A549 (cell line): Measurements from ENCODE around the gene PLK1. TPM values are rescaled to one million over a fixed set of nuclear protein-coding genes. Genes with fewer than 3 reads are reported as not detected.

Experiments
- ATAC-seq, 2 experiments: fragments of 200-7000 bp in 1 of 2; fragments of >200 bp in 1 of 2; cut with Nextera tagmentation in 1 of 2; cut with Tn5 transposase in 1 of 2; 3 replicates each; pipeline versions ENCODE4 v1.8.0 to v1.9.1; 2018 to 2020; ENCODE audit warnings: mild to moderate bottlenecking in 1 of 2, moderate library complexity in 1 of 2
- CTCF ChIA-PET: fragments of 300-600 bp; sonication (Branson Sonifier 250); formaldehyde crosslinking; extraction: SDS; loops from one replicate; lab custom pipeline; 2021; ENCODE audit warnings: antibody characterized with exemption, inconsistent platforms; lab: Yijun Ruan, JAX
- POLR2A ChIA-PET: fragments of 350-600 bp; formaldehyde crosslinking; extraction: SDS; loops from one replicate; lab custom pipeline; 2021; ENCODE audit warnings: antibody characterized with exemption, inconsistent platforms; lab: Yijun Ruan, JAX
- DNase-seq, 2 experiments: peaks; one replicate each; pipeline versions ENCODE4 v3.0.0 to v3.0.0-alpha.2; 2011 to 2016; ENCODE audit warnings: low read depth in 1 of 2, low spot score in 1 of 2
- FAIRE-seq: peaks from 2 replicates; lab custom pipeline; 2011; peaks lifted over from hg19 to GRCh38; lab: Jason Lieb, UNC
- H3K27ac ChIP-seq, 2 experiments: fragments of >200 bp; sonication (Bioruptor Twin); formaldehyde crosslinking; 3 replicates each; pipeline ENCODE4 v1.5.1; 2016 to 2017
- H3K4me1 ChIP-seq: fragments of >200 bp; sonication (Bioruptor Twin); formaldehyde crosslinking; 3 replicates; pipeline ENCODE4 v1.6.1; 2016
- H3K4me2 ChIP-seq: fragments of >200 bp; sonication (Bioruptor Twin); formaldehyde crosslinking; 3 replicates; pipeline ENCODE4 v1.6.1; 2016
- H3K4me3 ChIP-seq: fragments of >200 bp; sonication (Bioruptor Twin); formaldehyde crosslinking; 3 replicates; pipeline ENCODE4 v1.5.1; 2016
- H3K9me3 ChIP-seq: fragments of >200 bp; sonication (Bioruptor Twin); formaldehyde crosslinking; 3 replicates; pipeline ENCODE4 v1.6.1; 2016
- CBX2 ChIP-seq: fragments of 200-600 bp; sonication (generic); IDR thresholded peaks from 2 replicates; pipeline ENCODE4 v1.6.1; 2016; ENCODE audit warnings: low read depth, mild to moderate bottlenecking, borderline replicate concordance
- EHF ChIP-seq: fragments of 250-450 bp; sonication (Bioruptor Pico); IDR thresholded peaks from 2 replicates; pipeline ENCODE4 v1.5.0; 2020; ENCODE audit warnings: mild to moderate bottlenecking
- ESRRA ChIP-seq: fragments of 150-350 bp; IDR thresholded peaks from 2 replicates; pipeline ENCODE4 v1.6.1; 2014; ENCODE audit warnings: mild to moderate bottlenecking, low read length, borderline replicate concordance
- FOSL2 ChIP-seq, 2 experiments: fragments of 450-650 bp in 1 of 2; fragments of >200 bp in 1 of 2; sonication (Bioruptor Twin) in 1 of 2; formaldehyde crosslinking; IDR thresholded peaks; 2 replicates each; pipeline versions ENCODE4 v1.5.0 to v1.6.1; 2016 to 2020; ENCODE audit warnings: mild to moderate bottlenecking in 1 of 2, moderate library complexity in 1 of 2
- HOXB13 ChIP-seq: fragments of 250-450 bp; sonication (Bioruptor Pico); IDR thresholded peaks from 2 replicates; pipeline ENCODE4 v1.5.0; 2020; ENCODE audit warnings: low read depth, mild to moderate bottlenecking, moderate library complexity
- JUN ChIP-seq, 2 experiments: fragments of >200 bp; sonication (Bioruptor Twin); formaldehyde crosslinking; IDR thresholded peaks; 2 replicates in 1 of 2; 3 replicates in 1 of 2; pipeline ENCODE4 v1.6.1; 2016 to 2017
- KDM1A ChIP-seq: fragments of 200-600 bp; sonication (generic); IDR thresholded peaks from 2 replicates; pipeline ENCODE4 v1.6.1; 2016; ENCODE audit warnings: low read depth, mild to moderate bottlenecking
- KDM5A ChIP-seq: fragments of 200-600 bp; sonication (generic); IDR thresholded peaks from 2 replicates; pipeline ENCODE4 v1.6.1; 2016; ENCODE audit warnings: antibody characterized with exemption, mild to moderate bottlenecking
- MAZ ChIP-seq: fragments of 150-350 bp; IDR thresholded peaks from 2 replicates; pipeline ENCODE4 v1.6.1; 2014; ENCODE audit warnings: antibody characterized with exemption, low read depth, low read length, borderline replicate concordance
- MYC ChIP-seq: IDR thresholded peaks from 2 replicates; pipeline ENCODE4 v1.6.1; 2012; ENCODE audit warnings: mild to moderate bottlenecking, inconsistent platforms, low read length, improper control_type of control experiment, borderline replicate concordance
- POLR2AphosphoS2 ChIP-seq: conservative IDR thresholded peaks from 2 replicates; pipeline ENCODE4 v1.6.1; 2012; ENCODE audit warnings: low read length, improper control_type of control experiment, inconsistent platforms
- RAD21 ChIP-seq, 2 experiments: fragments of >200 bp in 1 of 2; sonication (Bioruptor Twin) in 1 of 2; formaldehyde crosslinking in 1 of 2; IDR thresholded peaks in 1 of 2; conservative IDR thresholded peaks in 1 of 2; 2 replicates in 1 of 2; 3 replicates in 1 of 2; pipeline ENCODE4 v1.6.1; 2012 to 2018; ENCODE audit warnings: inconsistent platforms in 1 of 2
- SMC3 ChIP-seq: fragments of >200 bp; sonication (Bioruptor Twin); formaldehyde crosslinking; IDR thresholded peaks from 3 replicates; pipeline ENCODE4 v1.6.1; 2018; ENCODE audit warnings: inconsistent platforms
- ZC3H11A ChIP-seq: fragments of 450-650 bp; IDR thresholded peaks from 2 replicates; pipeline ENCODE4 v1.6.1; 2014; ENCODE audit warnings: antibody characterized with exemption, mild to moderate bottlenecking
- WGBS: methylation state at CpG from one replicate; pipeline ENCODE4 v1.1.6; 2017; ENCODE audit errors: missing lambda C conversion rate; 5-methylcytosine and 5-hydroxymethylcytosine counted together
- polyA plus RNA-seq, 4 experiments: library from polyadenylated mRNA; depleted of rRNA in 3 of 4; stranded (reverse); fragments of >200 nt; fragmentation: RNase III in 1 of 4; extraction: RNeasy Plus Mini Kit Qiagen cat#74134 plus additional on column Dnase treatment in 1 of 4; gene quantifications; 2 replicates in 3 of 4; 3 replicates in 1 of 4; pipeline ENCODE4 v1.2.3, GENCODE V29; 2011 to 2017
- TF ChIP-seq, protein P1 (sequence below): fragments of 200-600 bp; sonication (generic); IDR thresholded peaks from 2 replicates; pipeline ENCODE4 v1.6.1; 2016; ENCODE audit warnings: antibody characterized with exemption, mild to moderate bottlenecking, moderate library complexity
- TF ChIP-seq, protein P2 (sequence below): fragments of >200 bp; sonication (Bioruptor Twin); formaldehyde crosslinking; IDR thresholded peaks from 3 replicates; pipeline ENCODE4 v1.6.1; 2016
- TF ChIP-seq, protein P3 (sequence below): fragments of 250-450 bp; sonication (Bioruptor Pico); IDR thresholded peaks from 2 replicates; pipeline ENCODE4 v1.5.0; 2020; ENCODE audit warnings: low read depth, mild to moderate bottlenecking, moderate library complexity
- TF ChIP-seq, protein P4 (sequence below): fragments of >200 bp; sonication (Bioruptor Twin); formaldehyde crosslinking; IDR thresholded peaks from 2 replicates; pipeline ENCODE4 v1.6.1; 2016

The PLK1 gene
- polyA plus RNA-seq, 2 of the 4 experiments (the other 2 are of a cell fraction), result 71.9 to 114 TPM

DNA sequence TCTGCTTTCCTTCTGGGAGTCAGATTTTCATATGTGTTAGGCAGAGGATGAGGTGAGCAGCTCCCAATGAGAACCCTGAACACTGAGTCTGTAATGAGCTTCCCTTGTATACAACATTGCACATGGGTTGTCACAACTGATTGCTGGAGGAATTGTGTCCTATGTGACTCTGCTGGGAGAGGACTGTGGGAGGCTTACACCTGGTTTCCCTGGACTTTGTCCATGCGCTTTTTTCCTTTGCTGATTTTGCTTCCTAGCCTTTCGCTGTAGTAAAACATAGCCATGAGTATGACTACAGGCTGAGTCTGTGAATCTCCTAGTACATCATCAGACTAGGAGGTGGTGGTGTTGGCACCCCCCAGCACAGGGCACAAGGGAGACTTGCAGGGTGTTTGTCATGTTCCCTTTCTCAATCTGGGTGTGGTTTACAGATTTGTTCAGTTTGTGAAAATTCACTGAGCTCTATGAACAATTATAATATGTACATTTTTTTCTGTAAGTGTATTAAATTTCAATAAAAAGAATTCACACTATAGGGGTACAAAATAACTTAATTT is 1.7 kb upstream of the PLK1 start:
- 92% methylated on average over 2 of the region's 2 CpGs for WGBS
- POLR2A ChIA-PET, result no interaction called here
- DNase-seq, result no peak
- ATAC-seq, result no peak
- Histone ChIP-seq H3K9me3 (no peaks in the 10 kb centered on the region), H3K27ac (no peak overlapping the region), H3K4me2 (no peak overlapping the region), H3K4me1 (peaks cover 26% of the 10 kb centered on the region), H3K4me3 (no peak overlapping the region)
- TF ChIP-seq FOSL2 (IDR thresholded peaks at IDR 0.05), result no peak
- no peak for TF ChIP-seq FOSL2 (CRISPR knock-in tag; IDR thresholded peaks at IDR 0.05)
- TF ChIP-seq EHF, result no peak
- TF ChIP-seq KDM5A, result no peak
- no peak for TF ChIP-seq MYC
- TF ChIP-seq JUN (IDR thresholded peaks at IDR 0.05), result no peak
- TF ChIP-seq, protein P1, sequence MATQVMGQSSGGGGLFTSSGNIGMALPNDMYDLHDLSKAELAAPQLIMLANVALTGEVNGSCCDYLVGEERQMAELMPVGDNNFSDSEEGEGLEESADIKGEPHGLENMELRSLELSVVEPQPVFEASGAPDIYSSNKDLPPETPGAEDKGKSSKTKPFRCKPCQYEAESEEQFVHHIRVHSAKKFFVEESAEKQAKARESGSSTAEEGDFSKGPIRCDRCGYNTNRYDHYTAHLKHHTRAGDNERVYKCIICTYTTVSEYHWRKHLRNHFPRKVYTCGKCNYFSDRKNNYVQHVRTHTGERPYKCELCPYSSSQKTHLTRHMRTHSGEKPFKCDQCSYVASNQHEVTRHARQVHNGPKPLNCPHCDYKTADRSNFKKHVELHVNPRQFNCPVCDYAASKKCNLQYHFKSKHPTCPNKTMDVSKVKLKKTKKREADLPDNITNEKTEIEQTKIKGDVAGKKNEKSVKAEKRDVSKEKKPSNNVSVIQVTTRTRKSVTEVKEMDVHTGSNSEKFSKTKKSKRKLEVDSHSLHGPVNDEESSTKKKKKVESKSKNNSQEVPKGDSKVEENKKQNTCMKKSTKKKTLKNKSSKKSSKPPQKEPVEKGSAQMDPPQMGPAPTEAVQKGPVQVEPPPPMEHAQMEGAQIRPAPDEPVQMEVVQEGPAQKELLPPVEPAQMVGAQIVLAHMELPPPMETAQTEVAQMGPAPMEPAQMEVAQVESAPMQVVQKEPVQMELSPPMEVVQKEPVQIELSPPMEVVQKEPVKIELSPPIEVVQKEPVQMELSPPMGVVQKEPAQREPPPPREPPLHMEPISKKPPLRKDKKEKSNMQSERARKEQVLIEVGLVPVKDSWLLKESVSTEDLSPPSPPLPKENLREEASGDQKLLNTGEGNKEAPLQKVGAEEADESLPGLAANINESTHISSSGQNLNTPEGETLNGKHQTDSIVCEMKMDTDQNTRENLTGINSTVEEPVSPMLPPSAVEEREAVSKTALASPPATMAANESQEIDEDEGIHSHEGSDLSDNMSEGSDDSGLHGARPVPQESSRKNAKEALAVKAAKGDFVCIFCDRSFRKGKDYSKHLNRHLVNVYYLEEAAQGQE, result no peak
- TF ChIP-seq SMC3, result no peak
- no peak for TF ChIP-seq KDM1A
- TF ChIP-seq, protein P2, sequence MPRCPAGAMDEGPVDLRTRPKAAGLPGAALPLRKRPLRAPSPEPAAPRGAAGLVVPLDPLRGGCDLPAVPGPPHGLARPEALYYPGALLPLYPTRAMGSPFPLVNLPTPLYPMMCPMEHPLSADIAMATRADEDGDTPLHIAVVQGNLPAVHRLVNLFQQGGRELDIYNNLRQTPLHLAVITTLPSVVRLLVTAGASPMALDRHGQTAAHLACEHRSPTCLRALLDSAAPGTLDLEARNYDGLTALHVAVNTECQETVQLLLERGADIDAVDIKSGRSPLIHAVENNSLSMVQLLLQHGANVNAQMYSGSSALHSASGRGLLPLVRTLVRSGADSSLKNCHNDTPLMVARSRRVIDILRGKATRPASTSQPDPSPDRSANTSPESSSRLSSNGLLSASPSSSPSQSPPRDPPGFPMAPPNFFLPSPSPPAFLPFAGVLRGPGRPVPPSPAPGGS, result no peak
- no peak for TF ChIP-seq CBX2
- TF ChIP-seq HOXB13 (CRISPR knock-in tag), result no peak
- TF ChIP-seq RAD21 (conservative IDR thresholded peaks at IDR 0.05 in 1 of 2, IDR thresholded peaks at IDR 0.05 in 1 of 2), result no peak
- TF ChIP-seq, protein P3, sequence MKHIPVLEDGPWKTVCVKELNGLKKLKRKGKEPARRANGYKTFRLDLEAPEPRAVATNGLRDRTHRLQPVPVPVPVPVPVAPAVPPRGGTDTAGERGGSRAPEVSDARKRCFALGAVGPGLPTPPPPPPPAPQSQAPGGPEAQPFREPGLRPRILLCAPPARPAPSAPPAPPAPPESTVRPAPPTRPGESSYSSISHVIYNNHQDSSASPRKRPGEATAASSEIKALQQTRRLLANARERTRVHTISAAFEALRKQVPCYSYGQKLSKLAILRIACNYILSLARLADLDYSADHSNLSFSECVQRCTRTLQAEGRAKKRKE (CRISPR knock-in tag), result no peak
- CTCF ChIA-PET, result interaction anchor here (1.3 to 4.3 kb wide), 5 partner anchors 9 to 360 kb away, joined by 3 to 27 read pairs (median 6); no protein-coding TSS in a partner anchor
- no peak for FAIRE-seq

DNA sequence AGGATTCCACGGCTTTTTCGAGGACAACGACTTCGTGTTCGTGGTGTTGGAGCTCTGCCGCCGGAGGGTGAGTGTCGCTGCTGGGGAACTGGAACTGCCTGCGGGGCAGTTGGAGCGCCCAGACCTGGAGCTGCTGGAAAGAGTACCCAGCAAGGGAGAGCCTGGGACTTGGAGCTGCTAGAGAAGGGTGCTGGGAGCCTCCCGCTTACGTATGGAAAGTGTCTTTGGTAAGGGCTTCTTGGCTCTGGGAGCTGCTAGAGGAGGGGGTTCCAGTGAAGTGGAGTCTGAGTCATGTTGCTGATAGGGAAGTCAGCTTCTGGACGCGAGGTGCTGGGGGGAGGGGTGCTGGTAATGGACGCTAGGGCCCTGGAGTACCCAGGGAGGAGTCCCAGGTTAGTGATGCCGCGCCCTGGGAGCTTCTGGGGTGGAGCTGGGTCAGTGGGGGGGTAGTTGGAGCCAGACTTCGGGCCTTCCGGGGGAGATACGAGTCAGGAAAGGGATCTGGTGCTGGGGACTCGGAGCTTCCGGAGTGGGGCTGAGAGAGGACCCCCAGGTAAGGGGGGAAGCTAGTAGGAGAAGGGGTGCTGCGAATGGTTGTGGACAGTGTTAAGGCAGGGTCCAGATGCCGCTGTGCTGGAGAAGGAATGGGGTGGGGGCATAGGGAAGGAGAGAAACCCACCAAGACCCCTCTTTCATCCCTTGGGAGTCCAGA is 741 bp downstream of the PLK1 start:
- Histone ChIP-seq H3K4me1 (peaks cover 27% of the 10 kb centered on the region), H3K4me2 (peak overlapping the region; percentile 90), H3K4me3 (peak overlapping the region; percentile 78), H3K9me3 (no peaks in the 10 kb centered on the region), H3K27ac (peak overlapping the region; percentile 80 to 91)
- POLR2A ChIA-PET, result no interaction called here
- ATAC-seq (peak; percentile 57 to 73), FAIRE-seq (no peak), DNase-seq (peak; percentile 48 to 80)
- TF ChIP-seq, protein P4, sequence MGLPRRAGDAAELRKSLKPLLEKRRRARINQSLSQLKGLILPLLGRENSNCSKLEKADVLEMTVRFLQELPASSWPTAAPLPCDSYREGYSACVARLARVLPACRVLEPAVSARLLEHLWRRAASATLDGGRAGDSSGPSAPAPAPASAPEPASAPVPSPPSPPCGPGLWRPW, result no peak
- TF ChIP-seq MAZ (no peak), ESRRA (no peak), POLR2AphosphoS2 (no peak), ZC3H11A (no peak)
- CTCF ChIA-PET, result interaction anchor here (1.0 to 4.3 kb wide), 6 partner anchors 10 to 825 kb away, joined by 3 to 27 read pairs (median 6); no protein-coding TSS in a partner anchor
- WGBS, result under 1% methylated on average over 17 of the region's 24 CpGs
